Body of pancreas (tissue), 4 donors: ENCODE measurements around the gene HMG20A. TPM values are rescaled to one million over a fixed set of nuclear protein-coding genes. Genes with fewer than 3 reads are reported as not detected.

Source experiments
- ATAC-seq: fragments of 150-250 bp; one replicate; pipeline ENCODE4 v1.9.1; 2016
- DNase-seq, 4 donors: peaks; one replicate each; pipeline ENCODE4 v3.0.0-alpha.2; 2019
- H3K27ac ChIP-seq, 4 donors: fragments of 200-600 bp; sonication (generic); 1 replicate in 3 of 4; 2 replicates in 1 of 4; pipeline versions ENCODE4 v1.5.1 to v1.6.1; 2016 to 2019; ENCODE audit warnings: mild to moderate bottlenecking in 1 of 4, mixed read lengths in 1 of 4, moderate library complexity in 1 of 4
- H3K27me3 ChIP-seq, 2 donors: fragments of 200-600 bp; sonication (generic); one replicate each; pipeline ENCODE4 v1.6.0; 2016; ENCODE audit warnings: mild to moderate bottlenecking in 1 of 2
- H3K36me3 ChIP-seq, 2 donors: fragments of 200-600 bp; sonication (generic); replicated peaks in 1 of 2; 2 replicates each; pipeline ENCODE4 v1.5.1; 2016; ENCODE audit warnings: low read depth in 2 of 2; ENCODE audit not compliant: insufficient read depth in 1 of 2
- H3K4me1 ChIP-seq: fragments of 200-600 bp; sonication (generic); one replicate; pipeline ENCODE4 v1.6.0; 2016
- H3K4me3 ChIP-seq, 2 donors: fragments of 200-600 bp; sonication (generic); 1 replicate in 1 of 2; 2 replicates in 1 of 2; pipeline ENCODE4 v1.5.1; 2016 to 2019
- H3K9me3 ChIP-seq, 3 donors: fragments of 200-600 bp; sonication (generic); 1 replicate in 2 of 3; 2 replicates in 1 of 3; pipeline ENCODE4 v1.5.1; 2016
- POLR2A ChIP-seq, 3 donors: fragments of 450-650 bp; IDR thresholded peaks; one replicate each; pipeline ENCODE4 v1.6.1; 2016; ENCODE audit warnings: antibody characterized with exemption in 3 of 3, mild to moderate bottlenecking in 2 of 3
- WGBS, 2 donors: methylation state at CpG; one replicate each; pipeline ENCODE4 v1.1.5; 2017; 5-methylcytosine and 5-hydroxymethylcytosine counted together
- intact Hi-C: fragments of 100-400 bp; cut with DNase I; formaldehyde crosslinking; loops from one replicate; pipeline ENCODE4 v1.15.1; 2023
- total RNA-seq, 2 donors: library from RNA; depleted of rRNA; stranded (reverse); fragments of >200 nt; gene quantifications; one replicate each; pipeline ENCODE4 v1.1.0, GENCODE V29; 2016
- TF ChIP-seq, protein P1 (sequence below), 7 experiments: fragments of 450-650 bp in 4 of 7; fragments of 200-600 bp in 3 of 7; sonication (generic) in 3 of 7; IDR thresholded peaks; one replicate each; pipeline ENCODE4 v1.5.1; 2016 to 2019; ENCODE audit warnings: antibody characterized with exemption in 7 of 7

HMG20A gene
- total RNA-seq, 2 donors from 2014 or later = 21.8 to 59.0 TPM

DNA sequence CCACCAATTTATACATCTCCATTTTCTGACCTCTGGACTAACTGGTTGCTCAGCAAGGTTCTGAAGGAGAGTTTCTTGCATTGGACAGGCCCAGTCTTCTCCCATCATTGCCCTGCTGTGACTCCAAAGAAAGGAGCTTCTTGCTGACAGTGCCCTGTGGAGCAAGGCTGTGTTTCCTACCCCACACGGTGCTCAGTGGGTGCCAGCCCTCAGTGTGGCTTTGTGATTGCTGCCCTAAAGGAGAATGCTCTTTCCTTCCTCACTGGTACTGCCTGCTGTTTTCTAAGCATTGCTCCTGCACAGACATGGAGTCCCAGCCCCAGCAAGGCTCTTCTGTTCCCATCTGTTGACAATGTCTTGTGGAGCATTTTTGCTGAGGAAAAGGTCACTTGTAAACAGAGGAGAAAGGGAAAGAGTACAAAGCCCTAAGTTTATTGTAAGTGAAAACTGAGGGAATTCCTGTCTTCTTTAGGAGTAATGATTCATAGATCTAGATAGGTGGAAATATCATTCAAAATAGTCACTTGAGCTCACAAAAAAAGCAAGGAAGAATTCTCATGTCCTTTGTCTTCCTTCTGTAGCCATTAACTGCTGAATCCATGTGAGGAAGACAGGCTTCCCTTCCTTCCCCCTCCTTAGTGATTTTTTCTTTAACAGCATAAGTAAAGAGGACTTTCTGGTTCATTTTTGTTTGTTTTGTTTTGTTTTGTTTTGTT is 62.9 kb downstream of the HMG20A start:
- Histone ChIP-seq H3K4me3 (no peak overlapping the region), H3K27me3 (no peaks in the 10 kb centered on the region), H3K27ac (no peak overlapping the region), H3K4me1 (peaks cover 5% of the 10 kb centered on the region), H3K36me3 (peaks cover 0 to 15% of the 10 kb centered on the region in 2 donors), H3K9me3 (no peaks in the 10 kb centered on the region)
- ATAC-seq (no peak), DNase-seq (no peak)
- TF ChIP-seq, protein P1, sequence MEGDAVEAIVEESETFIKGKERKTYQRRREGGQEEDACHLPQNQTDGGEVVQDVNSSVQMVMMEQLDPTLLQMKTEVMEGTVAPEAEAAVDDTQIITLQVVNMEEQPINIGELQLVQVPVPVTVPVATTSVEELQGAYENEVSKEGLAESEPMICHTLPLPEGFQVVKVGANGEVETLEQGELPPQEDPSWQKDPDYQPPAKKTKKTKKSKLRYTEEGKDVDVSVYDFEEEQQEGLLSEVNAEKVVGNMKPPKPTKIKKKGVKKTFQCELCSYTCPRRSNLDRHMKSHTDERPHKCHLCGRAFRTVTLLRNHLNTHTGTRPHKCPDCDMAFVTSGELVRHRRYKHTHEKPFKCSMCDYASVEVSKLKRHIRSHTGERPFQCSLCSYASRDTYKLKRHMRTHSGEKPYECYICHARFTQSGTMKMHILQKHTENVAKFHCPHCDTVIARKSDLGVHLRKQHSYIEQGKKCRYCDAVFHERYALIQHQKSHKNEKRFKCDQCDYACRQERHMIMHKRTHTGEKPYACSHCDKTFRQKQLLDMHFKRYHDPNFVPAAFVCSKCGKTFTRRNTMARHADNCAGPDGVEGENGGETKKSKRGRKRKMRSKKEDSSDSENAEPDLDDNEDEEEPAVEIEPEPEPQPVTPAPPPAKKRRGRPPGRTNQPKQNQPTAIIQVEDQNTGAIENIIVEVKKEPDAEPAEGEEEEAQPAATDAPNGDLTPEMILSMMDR (IDR thresholded peaks at IDR 0.05) = no peak
- TF ChIP-seq POLR2A (IDR thresholded peaks at IDR 0.05) = no peak
- WGBS, 2 donors = 56 to 64% methylated on average over 1 of the region's 1 CpG
- intact Hi-C loops = no loop called here

DNA sequence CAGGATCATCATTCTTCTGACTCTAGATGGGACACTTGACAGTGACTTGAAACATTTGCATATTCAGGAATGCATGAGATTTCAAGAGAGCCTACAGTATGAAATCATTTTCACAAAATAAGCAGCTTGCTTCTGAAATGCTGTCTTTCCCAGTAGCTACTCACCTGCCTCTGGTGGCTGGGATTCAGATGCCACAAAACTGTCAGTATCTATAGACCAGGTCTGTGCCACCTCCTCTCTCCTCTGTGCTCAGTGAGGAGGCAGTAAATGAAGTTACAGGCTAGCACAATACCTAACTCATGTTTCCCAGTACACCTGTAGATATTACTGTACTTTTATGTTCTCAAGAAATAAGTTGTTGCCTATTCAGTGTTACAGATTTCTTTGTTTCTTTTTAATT is 64.3 kb downstream of the HMG20A start:
- Histone ChIP-seq H3K27me3 (no peaks in the 10 kb centered on the region), H3K9me3 (no peaks in the 10 kb centered on the region), H3K4me3 (no peak overlapping the region), H3K4me1 (peaks cover 5% of the 10 kb centered on the region), H3K27ac (no peak overlapping the region), H3K36me3 (peaks cover 0 to 10% of the 10 kb centered on the region in 2 donors)
- TF ChIP-seq, protein P1 (IDR thresholded peaks at IDR 0.05) = no peak
- no peak for TF ChIP-seq POLR2A (IDR thresholded peaks at IDR 0.05)
- ATAC-seq (no peak), DNase-seq (no peak)
- intact Hi-C loops = no loop called here

DNA sequence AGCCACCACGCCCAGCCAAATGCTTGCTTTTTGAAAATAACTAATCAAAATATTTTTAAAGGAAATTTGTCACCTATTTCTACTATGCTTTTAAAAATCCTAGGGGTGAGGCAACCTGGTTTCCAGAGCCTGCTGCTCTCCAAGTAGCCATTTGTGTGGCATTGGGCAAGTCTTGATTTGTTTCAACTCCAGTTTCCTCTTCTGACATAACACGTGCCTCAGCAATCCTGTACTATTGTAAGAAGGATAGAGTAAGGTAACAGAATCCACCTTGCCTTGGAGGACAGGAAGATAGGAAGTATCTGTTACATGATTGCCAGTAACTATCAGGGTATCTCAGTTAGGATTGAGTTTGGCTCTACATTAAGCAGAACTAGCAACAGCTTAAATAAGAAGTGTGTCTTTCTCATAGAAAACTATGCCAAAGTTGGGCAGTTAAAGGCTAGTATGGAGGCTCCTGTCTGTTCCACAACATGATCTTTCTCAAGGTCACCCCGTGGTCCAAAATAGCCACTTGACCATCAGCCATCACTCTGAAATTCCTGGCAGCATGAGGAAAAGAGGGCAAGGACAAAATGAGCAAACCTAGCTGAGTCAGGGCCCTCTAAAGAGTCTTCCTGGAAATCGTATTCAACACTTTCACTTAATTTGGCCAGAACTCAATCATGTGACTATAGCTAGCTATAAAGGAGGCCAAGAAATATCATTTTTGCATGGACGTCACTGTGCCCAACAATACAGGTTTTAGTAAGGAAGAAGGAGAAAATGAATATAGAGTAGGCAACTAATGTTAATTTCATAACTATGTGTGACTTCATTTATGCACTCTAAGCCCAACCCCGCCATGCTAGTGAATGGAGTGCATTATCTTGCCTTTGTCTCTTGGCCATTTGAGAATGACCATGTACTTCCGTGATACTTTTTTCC is 66.1 kb downstream of the HMG20A start:
- 85 to 89% methylated on average over 7 of the region's 7 CpGs for WGBS, 2 donors
- intact Hi-C loops = no loop called here
- H3K4me3 ChIP-seq = no peak overlapping the region

DNA sequence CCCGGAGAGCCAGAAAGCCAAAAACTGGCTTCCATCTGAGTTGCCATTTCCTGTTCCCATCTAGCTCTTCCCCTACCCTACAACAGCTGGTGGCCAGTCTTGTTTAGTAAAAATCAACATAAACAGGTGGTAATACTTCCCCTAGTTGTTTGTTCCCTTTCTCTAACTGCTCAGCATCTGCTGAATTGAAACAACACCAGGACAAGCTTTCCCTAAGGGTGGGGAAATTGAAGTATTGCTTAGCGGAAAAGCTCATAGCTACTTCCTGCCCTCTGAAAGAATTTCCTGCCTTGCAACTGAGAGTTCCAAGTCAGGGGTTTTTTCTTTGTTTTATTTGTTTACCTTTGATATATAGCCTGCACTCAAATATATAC is 66.8 kb downstream of the HMG20A start:
- Histone ChIP-seq H3K9me3 (no peaks in the 10 kb centered on the region), H3K27ac (no peak overlapping the region), H3K27me3 (no peaks in the 10 kb centered on the region), H3K4me3 (no peak overlapping the region), H3K36me3 (peaks cover 0 to 10% of the 10 kb centered on the region in 2 donors), H3K4me1 (no peaks in the 10 kb centered on the region)
- WGBS, 2 donors = 78 to 79% methylated on average over 2 of the region's 2 CpGs
- no peak for ATAC-seq
- no peak for DNase-seq
- intact Hi-C loops = no loop called here
- TF ChIP-seq, protein P1 (IDR thresholded peaks at IDR 0.05) = no peak
- no peak for TF ChIP-seq POLR2A (IDR thresholded peaks at IDR 0.05)

More for the DNA sequence above, 66.1 kb downstream of the HMG20A start:
- H3K4me1 ChIP-seq = peaks cover 2% of the 10 kb centered on the region
- peaks cover 0 to 10% of the 10 kb centered on the region in 2 donors for H3K36me3 ChIP-seq
- H3K27me3 ChIP-seq = no peaks in the 10 kb centered on the region
- TF ChIP-seq POLR2A (IDR thresholded peaks at IDR 0.05) = no peak
- TF ChIP-seq, protein P1 (IDR thresholded peaks at IDR 0.05) = no peak
- DNase-seq = no peak
- H3K27ac ChIP-seq = no peak overlapping the region
- ATAC-seq = no peak
- H3K9me3 ChIP-seq = no peaks in the 10 kb centered on the region
